ENCODE results near the gene QSOX1.

QSOX1 gene

GRCh38 chr1:180151508-180151907 is 3.2 kb upstream of the QSOX1 start:
- no peaks in the 10 kb centered on the region for H3K79me2 ChIP-seq (ENCODE audit: insufficient read depth, low read depth)
- H4K20me1 ChIP-seq (ENCODE audit: insufficient read depth) = no peaks in the 10 kb centered on the region
- no peak overlapping the region for H3K4me3 ChIP-seq (IDR thresholded peaks at IDR 0.05; ENCODE audit: insufficient read depth, low read depth, low read length)
- H3K27me3 ChIP-seq (ENCODE audit: insufficient read depth, low read depth) = no peaks in the 10 kb centered on the region
- H3K36me3 ChIP-seq (ENCODE audit: insufficient read depth) = no peaks in the 10 kb centered on the region
- H2AFZ ChIP-seq (ENCODE audit: low read depth) = no peak overlapping the region
- H3K4me2 ChIP-seq = no peak overlapping the region
- no peak overlapping the region for H3K27ac ChIP-seq
- no peak overlapping the region for H3K9ac ChIP-seq
- peaks cover 15% of the 10 kb centered on the region for H3K4me1 ChIP-seq (ENCODE audit: low read depth, poor library complexity, severe bottlenecking)
- TF ChIP-seq, protein P1, sequence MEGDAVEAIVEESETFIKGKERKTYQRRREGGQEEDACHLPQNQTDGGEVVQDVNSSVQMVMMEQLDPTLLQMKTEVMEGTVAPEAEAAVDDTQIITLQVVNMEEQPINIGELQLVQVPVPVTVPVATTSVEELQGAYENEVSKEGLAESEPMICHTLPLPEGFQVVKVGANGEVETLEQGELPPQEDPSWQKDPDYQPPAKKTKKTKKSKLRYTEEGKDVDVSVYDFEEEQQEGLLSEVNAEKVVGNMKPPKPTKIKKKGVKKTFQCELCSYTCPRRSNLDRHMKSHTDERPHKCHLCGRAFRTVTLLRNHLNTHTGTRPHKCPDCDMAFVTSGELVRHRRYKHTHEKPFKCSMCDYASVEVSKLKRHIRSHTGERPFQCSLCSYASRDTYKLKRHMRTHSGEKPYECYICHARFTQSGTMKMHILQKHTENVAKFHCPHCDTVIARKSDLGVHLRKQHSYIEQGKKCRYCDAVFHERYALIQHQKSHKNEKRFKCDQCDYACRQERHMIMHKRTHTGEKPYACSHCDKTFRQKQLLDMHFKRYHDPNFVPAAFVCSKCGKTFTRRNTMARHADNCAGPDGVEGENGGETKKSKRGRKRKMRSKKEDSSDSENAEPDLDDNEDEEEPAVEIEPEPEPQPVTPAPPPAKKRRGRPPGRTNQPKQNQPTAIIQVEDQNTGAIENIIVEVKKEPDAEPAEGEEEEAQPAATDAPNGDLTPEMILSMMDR (conservative IDR thresholded peaks at IDR 0.05; ENCODE audit: low read depth, low read length) = no peak

GRCh38 chr1:180152588-180152987 is 2.1 kb upstream of the QSOX1 start:
- peaks cover 12% of the 10 kb centered on the region for H3K4me1 ChIP-seq (ENCODE audit: low read depth, poor library complexity, severe bottlenecking)
- no peak overlapping the region for H3K4me2 ChIP-seq
- no peaks in the 10 kb centered on the region for H3K79me2 ChIP-seq (ENCODE audit: insufficient read depth, low read depth)
- H3K4me3 ChIP-seq (IDR thresholded peaks at IDR 0.05; ENCODE audit: insufficient read depth, low read depth, low read length) = no peak overlapping the region
- H4K20me1 ChIP-seq (ENCODE audit: insufficient read depth) = no peaks in the 10 kb centered on the region
- no peak overlapping the region for H3K9ac ChIP-seq
- H3K27ac ChIP-seq = no peak overlapping the region
- H3K27me3 ChIP-seq (ENCODE audit: insufficient read depth, low read depth) = no peaks in the 10 kb centered on the region
- H2AFZ ChIP-seq (ENCODE audit: low read depth) = no peak overlapping the region
- TF ChIP-seq, protein P1 (conservative IDR thresholded peaks at IDR 0.05; ENCODE audit: low read depth, low read length) = no peak
- no peaks in the 10 kb centered on the region for H3K36me3 ChIP-seq (ENCODE audit: insufficient read depth)

DNA sequence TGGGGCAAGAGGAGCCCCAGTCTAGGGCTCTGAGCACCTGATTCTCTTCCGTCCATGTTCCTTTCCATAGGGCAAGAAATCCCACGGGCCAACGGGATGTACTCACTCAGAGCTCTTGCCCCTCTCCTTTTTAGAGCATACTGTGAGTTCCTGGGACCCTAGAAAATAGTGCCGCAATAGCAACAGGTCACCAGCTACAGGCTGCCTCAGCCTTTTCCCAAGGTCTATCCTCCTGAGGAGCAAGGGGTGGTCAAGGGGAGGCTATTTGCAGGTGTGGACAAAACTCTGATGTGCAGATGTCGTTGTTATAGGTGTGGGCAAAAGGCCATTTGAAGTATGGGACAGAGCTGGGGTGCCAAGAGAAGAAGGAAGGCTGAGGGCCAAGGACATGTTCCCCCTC is 1.6 kb upstream of the QSOX1 start:
- Histone ChIP-seq H3K4me1 (ENCODE audit: low read depth, poor library complexity, severe bottlenecking) (peaks cover 12% of the 10 kb centered on the region), H3K36me3 (ENCODE audit: insufficient read depth) (no peaks in the 10 kb centered on the region), H3K27ac (no peak overlapping the region), H3K27me3 (ENCODE audit: insufficient read depth, low read depth) (no peaks in the 10 kb centered on the region), H3K9ac (no peak overlapping the region), H3K79me2 (ENCODE audit: insufficient read depth, low read depth) (no peaks in the 10 kb centered on the region), H3K4me3 (IDR thresholded peaks at IDR 0.05; ENCODE audit: insufficient read depth, low read depth, low read length) (no peak overlapping the region), H2AFZ (ENCODE audit: low read depth) (no peak overlapping the region), H4K20me1 (ENCODE audit: insufficient read depth) (no peaks in the 10 kb centered on the region), H3K4me2 (no peak overlapping the region)
- TF ChIP-seq, protein P1 (conservative IDR thresholded peaks at IDR 0.05; ENCODE audit: low read depth, low read length) = no peak

DNA sequence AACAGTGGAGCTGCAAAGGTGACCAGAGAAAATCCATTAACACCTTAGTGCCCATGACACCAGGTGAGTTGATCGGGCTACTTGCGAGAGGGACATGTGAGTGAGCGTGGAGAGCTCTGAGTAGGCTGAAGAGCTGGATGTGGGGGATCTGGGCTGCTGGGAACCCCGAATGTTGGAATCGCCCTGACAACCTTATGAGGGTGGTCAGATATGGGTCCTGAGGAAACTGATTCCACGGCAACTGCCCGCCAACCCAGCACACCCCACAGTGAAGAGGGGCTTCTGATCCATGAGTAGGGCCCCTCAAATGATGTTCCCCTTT is 705 bp upstream of the QSOX1 start:
- Histone ChIP-seq H3K4me3 (IDR thresholded peaks at IDR 0.05; ENCODE audit: insufficient read depth, low read depth, low read length) (peak overlapping the region; percentile 92), H3K9ac (peak overlapping the region; percentile 65), H3K79me2 (ENCODE audit: insufficient read depth, low read depth) (no peaks in the 10 kb centered on the region), H3K27ac (peak overlapping the region; percentile 38; the same call in 1 of the 2 replicates), H4K20me1 (ENCODE audit: insufficient read depth) (no peaks in the 10 kb centered on the region), H3K4me1 (ENCODE audit: low read depth, poor library complexity, severe bottlenecking) (peaks cover 12% of the 10 kb centered on the region), H3K36me3 (ENCODE audit: insufficient read depth) (no peaks in the 10 kb centered on the region), H3K27me3 (ENCODE audit: insufficient read depth, low read depth) (no peaks in the 10 kb centered on the region), H2AFZ (ENCODE audit: low read depth) (peak overlapping the region; percentile 89), H3K4me2 (peak overlapping the region; percentile 65)
- TF ChIP-seq, protein P1 (conservative IDR thresholded peaks at IDR 0.05; ENCODE audit: low read depth, low read length) = no peak

Measured in KMS-11 (cell line).